NCI-H2171 treated with DMSO at 0.1 percent for 48 hours (cell line): ENCODE results near the gene ZNF598.
"Not testable (repeated sequence)": the region's sequence is repeated elsewhere in the genome, so short reads cannot be mapped to it uniquely, and the experiment has no call there.

ENCODE experiments used
- DNase-seq: peaks from one replicate; lab custom pipeline; 2025; lab: John Stamatoyannopoulos, UW

The ZNF598 gene

GRCh38 chr16:1958143-1958491 lies 51.5 kb downstream of the ZNF598 start:
- not testable (repeated sequence) for DNase-seq

GRCh38 chr16:1957434-1958142 lies 52.0 kb downstream of the ZNF598 start:
- DNase-seq = not testable (repeated sequence)

- no peak for DNase-seq
Measured at GRCh38 chr16:1953734-1954133, 55.9 kb downstream of the ZNF598 start.

- no peak for DNase-seq
Measured at GRCh38 chr16:1950559-1950958, 59.1 kb downstream of the ZNF598 start.

- no peak for DNase-seq
Measured at GRCh38 chr16:1950047-1950446, 59.6 kb downstream of the ZNF598 start.

GRCh38 chr16:1949507-1949906 lies 60.1 kb downstream of the ZNF598 start:
- DNase-seq = no peak
